HL-60 (cell line): ENCODE measurements around the gene BSND.

Experiments used
- DNase-seq, 2 experiments: peaks; one replicate each; pipeline ENCODE4 v3.0.0-alpha.2; 2010 to 2020; ENCODE audit warnings: low read depth in 1 of 2, low spot score in 1 of 2
- H3K27ac ChIP-seq: fragments of 250-450 bp; sonication (Bioruptor Pico); replicated peaks from 2 replicates; pipeline ENCODE4 v1.5.1; 2020; ENCODE audit warnings: mild to moderate bottlenecking, moderate library complexity
- H3K27me3 ChIP-seq: fragments of 250-450 bp; sonication (Bioruptor Pico); 2 replicates; pipeline ENCODE4 v1.5.1; 2021; ENCODE audit warnings: mild to moderate bottlenecking, moderate library complexity; ENCODE audit not compliant: insufficient read depth, poor library complexity, severe bottlenecking
- H3K4me3 ChIP-seq: replicated peaks from 2 replicates; pipeline ENCODE4 v1.5.1; 2011; ENCODE audit warnings: mild to moderate bottlenecking, control low read depth, low read length; ENCODE audit not compliant: insufficient read depth
- GABPA ChIP-seq: IDR thresholded peaks from 2 replicates; pipeline ENCODE4 v1.6.1; 2012; ENCODE audit warnings: low read depth
- POLR2AphosphoS5 ChIP-seq: IDR thresholded peaks from 2 replicates; pipeline ENCODE4 v1.6.1; 2012; ENCODE audit warnings: low read depth
- SPI1 ChIP-seq: IDR thresholded peaks from 2 replicates; pipeline ENCODE4 v1.6.1; 2012; ENCODE audit warnings: low read depth, mild to moderate bottlenecking, borderline replicate concordance
- TF ChIP-seq, protein P1 (sequence below): IDR thresholded peaks from one replicate; pipeline ENCODE4 v1.5.1; 2011; ENCODE audit warnings: low read length, control low read depth, inconsistent platforms; ENCODE audit not compliant: insufficient read depth
- TF ChIP-seq, protein P2 (sequence below): IDR thresholded peaks from 2 replicates; pipeline ENCODE4 v1.6.1; 2012; ENCODE audit warnings: low read depth; ENCODE audit not compliant: insufficient replicate concordance

The BSND gene

DNA sequence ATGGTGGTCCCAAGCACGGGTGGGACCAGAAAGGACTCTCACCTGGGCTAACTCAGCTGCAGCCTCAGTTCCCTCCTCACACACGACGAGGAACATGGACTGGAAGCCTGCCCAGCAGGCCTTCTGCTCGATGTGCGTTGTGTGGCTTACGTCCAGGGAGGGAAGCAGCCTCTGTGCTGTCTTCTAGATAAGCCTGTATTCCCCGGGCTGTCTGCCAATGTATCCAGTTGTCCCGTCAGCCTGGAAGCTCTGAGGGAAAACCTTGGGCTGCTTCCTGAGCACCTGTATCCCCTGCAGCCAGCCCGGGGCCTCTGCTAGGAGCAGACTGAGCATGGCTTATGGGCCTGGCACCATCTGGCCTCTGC is 51.2 kb downstream of the BSND start:
- no peak overlapping the region for H3K4me3 ChIP-seq
- no peak for DNase-seq
- H3K27ac ChIP-seq = no peak overlapping the region
- H3K27me3 ChIP-seq = no peaks in the 10 kb centered on the region
- no peak for TF ChIP-seq POLR2AphosphoS5
- TF ChIP-seq SPI1 = no peak
- TF ChIP-seq, protein P1, sequence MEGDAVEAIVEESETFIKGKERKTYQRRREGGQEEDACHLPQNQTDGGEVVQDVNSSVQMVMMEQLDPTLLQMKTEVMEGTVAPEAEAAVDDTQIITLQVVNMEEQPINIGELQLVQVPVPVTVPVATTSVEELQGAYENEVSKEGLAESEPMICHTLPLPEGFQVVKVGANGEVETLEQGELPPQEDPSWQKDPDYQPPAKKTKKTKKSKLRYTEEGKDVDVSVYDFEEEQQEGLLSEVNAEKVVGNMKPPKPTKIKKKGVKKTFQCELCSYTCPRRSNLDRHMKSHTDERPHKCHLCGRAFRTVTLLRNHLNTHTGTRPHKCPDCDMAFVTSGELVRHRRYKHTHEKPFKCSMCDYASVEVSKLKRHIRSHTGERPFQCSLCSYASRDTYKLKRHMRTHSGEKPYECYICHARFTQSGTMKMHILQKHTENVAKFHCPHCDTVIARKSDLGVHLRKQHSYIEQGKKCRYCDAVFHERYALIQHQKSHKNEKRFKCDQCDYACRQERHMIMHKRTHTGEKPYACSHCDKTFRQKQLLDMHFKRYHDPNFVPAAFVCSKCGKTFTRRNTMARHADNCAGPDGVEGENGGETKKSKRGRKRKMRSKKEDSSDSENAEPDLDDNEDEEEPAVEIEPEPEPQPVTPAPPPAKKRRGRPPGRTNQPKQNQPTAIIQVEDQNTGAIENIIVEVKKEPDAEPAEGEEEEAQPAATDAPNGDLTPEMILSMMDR = no peak
- TF ChIP-seq, protein P2, sequence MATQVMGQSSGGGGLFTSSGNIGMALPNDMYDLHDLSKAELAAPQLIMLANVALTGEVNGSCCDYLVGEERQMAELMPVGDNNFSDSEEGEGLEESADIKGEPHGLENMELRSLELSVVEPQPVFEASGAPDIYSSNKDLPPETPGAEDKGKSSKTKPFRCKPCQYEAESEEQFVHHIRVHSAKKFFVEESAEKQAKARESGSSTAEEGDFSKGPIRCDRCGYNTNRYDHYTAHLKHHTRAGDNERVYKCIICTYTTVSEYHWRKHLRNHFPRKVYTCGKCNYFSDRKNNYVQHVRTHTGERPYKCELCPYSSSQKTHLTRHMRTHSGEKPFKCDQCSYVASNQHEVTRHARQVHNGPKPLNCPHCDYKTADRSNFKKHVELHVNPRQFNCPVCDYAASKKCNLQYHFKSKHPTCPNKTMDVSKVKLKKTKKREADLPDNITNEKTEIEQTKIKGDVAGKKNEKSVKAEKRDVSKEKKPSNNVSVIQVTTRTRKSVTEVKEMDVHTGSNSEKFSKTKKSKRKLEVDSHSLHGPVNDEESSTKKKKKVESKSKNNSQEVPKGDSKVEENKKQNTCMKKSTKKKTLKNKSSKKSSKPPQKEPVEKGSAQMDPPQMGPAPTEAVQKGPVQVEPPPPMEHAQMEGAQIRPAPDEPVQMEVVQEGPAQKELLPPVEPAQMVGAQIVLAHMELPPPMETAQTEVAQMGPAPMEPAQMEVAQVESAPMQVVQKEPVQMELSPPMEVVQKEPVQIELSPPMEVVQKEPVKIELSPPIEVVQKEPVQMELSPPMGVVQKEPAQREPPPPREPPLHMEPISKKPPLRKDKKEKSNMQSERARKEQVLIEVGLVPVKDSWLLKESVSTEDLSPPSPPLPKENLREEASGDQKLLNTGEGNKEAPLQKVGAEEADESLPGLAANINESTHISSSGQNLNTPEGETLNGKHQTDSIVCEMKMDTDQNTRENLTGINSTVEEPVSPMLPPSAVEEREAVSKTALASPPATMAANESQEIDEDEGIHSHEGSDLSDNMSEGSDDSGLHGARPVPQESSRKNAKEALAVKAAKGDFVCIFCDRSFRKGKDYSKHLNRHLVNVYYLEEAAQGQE = no peak
- no peak for TF ChIP-seq GABPA

DNA sequence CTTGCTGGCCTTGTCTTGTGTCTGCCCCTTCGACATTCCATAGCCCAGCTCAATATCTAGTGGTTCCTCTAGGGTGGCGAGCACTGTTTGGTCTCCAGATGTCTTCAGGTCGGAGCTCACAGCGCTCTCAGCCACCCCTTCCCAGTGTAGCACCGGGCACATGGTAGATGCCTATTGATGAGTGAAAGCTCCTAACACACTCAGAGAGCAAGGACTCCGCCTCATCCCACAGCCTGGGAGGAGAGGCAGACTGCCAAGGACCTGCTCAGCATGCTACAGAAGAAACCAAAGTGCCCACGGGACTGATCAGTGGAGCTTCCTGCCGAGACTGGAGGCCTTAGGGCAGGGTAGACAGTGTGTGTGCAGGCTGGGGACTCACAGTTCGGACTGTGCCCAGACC is 51.5 kb downstream of the BSND start:
- DNase-seq = no peak
- TF ChIP-seq SPI1 (no peak), GABPA (no peak)
- TF ChIP-seq, protein P2 = no peak
- no peak overlapping the region for H3K27ac ChIP-seq

DNA sequence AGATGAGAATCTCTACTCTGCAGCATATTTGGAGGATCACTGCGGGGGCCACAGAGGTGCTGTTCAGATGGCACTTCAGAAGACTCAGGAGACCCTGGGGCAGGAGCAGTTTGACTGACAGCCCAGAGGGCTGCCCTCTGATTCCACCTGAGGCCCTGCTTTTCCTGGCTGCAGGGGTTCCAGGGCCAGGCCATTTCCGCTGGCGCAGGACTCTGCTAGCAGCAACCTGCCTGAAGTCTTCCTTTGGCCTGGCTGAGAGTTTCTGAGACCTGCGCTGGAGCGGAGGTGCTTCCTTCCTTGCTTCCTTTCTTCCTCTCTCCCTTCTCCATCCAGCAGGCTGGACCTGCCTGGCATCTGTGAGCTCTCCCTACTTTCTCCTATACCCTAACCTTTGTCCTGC is 52.4 kb downstream of the BSND start:
- Histone ChIP-seq H3K27ac (no peak overlapping the region), H3K4me3 (no peak overlapping the region), H3K27me3 (no peaks in the 10 kb centered on the region)
- no peak for TF ChIP-seq SPI1
- TF ChIP-seq POLR2AphosphoS5 = no peak
- TF ChIP-seq, protein P1 = no peak
- TF ChIP-seq GABPA = no peak
- DNase-seq = no peak

More for the DNA sequence above, 51.5 kb downstream of the BSND start:
- no peaks in the 10 kb centered on the region for H3K27me3 ChIP-seq
- H3K4me3 ChIP-seq = no peak overlapping the region

GRCh38 chr1:55051621-55052020 is 52.9 kb downstream of the BSND start:
- Histone ChIP-seq H3K27me3 (no peaks in the 10 kb centered on the region), H3K27ac (no peak overlapping the region), H3K4me3 (no peak overlapping the region)
- DNase-seq = no peak
- TF ChIP-seq, protein P1 = no peak
- no peak for TF ChIP-seq SPI1
- TF ChIP-seq, protein P2 = no peak
- no peak for TF ChIP-seq POLR2AphosphoS5
- TF ChIP-seq GABPA = no peak
